ENCODE data around the gene ZNF621. TPM values are rescaled to one million over a fixed set of nuclear protein-coding genes. Genes with fewer than 3 reads are reported as not detected.

ZNF621 gene
- total RNA-seq, 2 experiments from 2014 or later = 21.7 to 25.6 TPM

GRCh38 chr3:40588406-40588805 is 63.6 kb downstream of the ZNF621 start:
- ChIA-PET CTCF (no interaction called here), POLR2A (no interaction called here)
- H3K4me3 Mint-ChIP-seq = no peak overlapping the region
- no peaks in the 10 kb centered on the region for H3K4me1 Mint-ChIP-seq
- no peak for DNase-seq
- H3K9me3 Mint-ChIP-seq = no peaks in the 10 kb centered on the region
- H3K27me3 Mint-ChIP-seq = peaks cover 9% of the 10 kb centered on the region
- no peaks in the 10 kb centered on the region for H3K36me3 Mint-ChIP-seq (ENCODE audit: low read depth)
- H3K27ac Mint-ChIP-seq = no peak overlapping the region

Other genes starting within 250 kb of the ZNF621 start
- gene EIF1B, start 215.3 kb upstream of the ZNF621 start, total RNA-seq = 10 to 100 TPM; 35.0 to 37.5 TPM
- gene ENTPD3, start 137.8 kb upstream of the ZNF621 start, total RNA-seq = not detected
- 1,000 to 10,000 TPM; 2,359 to 2,726 TPM for gene RPL14, start 67.6 kb upstream of the ZNF621 start, total RNA-seq
- gene ZNF619, start 47.8 kb upstream of the ZNF621 start, total RNA-seq = 1 to 10 TPM; 9.5 to 9.8 TPM
- gene ZNF620, start 18.9 kb upstream of the ZNF621 start, total RNA-seq = 1 to 10 TPM; 5.5 to 5.6 TPM

Data from activated CD4-positive, alpha-beta T cell treated with anti-CD3 and anti-CD28 coated beads, Interleukin-2, amount 10 ng/mL, durations not matched to agents 7 days and 5 days (primary cell).